ENCODE measurements around the gene POMT1.

GRCh38 chr9:131562032-131562959, 59.6 kb downstream of the POMT1 start:
- TF ChIP-seq CTCF (IDR thresholded peaks at IDR 0.05): no peak
- TF ChIP-seq POLR2A (IDR thresholded peaks at IDR 0.05): no peak
- TF ChIP-seq EP300 (IDR thresholded peaks at IDR 0.05): no peak

All from suprapubic skin (tissue), 3 donors.